Upper lobe of left lung (tissue), 6 donors: ENCODE measurements around the gene MEFV. TPM values are rescaled to one million over a fixed set of nuclear protein-coding genes. Genes with fewer than 3 reads are reported as not detected.
"Not testable (repeated sequence)": the region's sequence is repeated elsewhere in the genome, so short reads cannot be mapped to it uniquely, and the experiment has no call there.

Source experiments
- ATAC-seq, 2 donors: fragments of 200-7000 bp; cut with Tn5 transposase; one replicate each; pipeline ENCODE4 v1.9.1; 2022; ENCODE audit warnings: mild to moderate bottlenecking in 2 of 2, moderate library complexity in 2 of 2; ENCODE audit not compliant: low FRiP score in 2 of 2
- DNase-seq, 2 donors: peaks; one replicate each; pipeline ENCODE4 v3.0.0-alpha.2; 2019 to 2020
- H3K27ac ChIP-seq, 4 donors: fragments of 200-600 bp; sonication (generic); one replicate each; pipeline ENCODE4 v1.5.1; 2016 to 2019
- H3K27me3 ChIP-seq, 4 donors: fragments of 200-600 bp; sonication (generic); one replicate each; pipeline ENCODE4 v1.5.1; 2017 to 2019
- H3K36me3 ChIP-seq, 4 donors: fragments of 200-600 bp; sonication (generic); one replicate each; pipeline ENCODE4 v1.5.1; 2016 to 2019
- H3K4me1 ChIP-seq, 4 donors: fragments of 200-600 bp; sonication (generic); one replicate each; pipeline ENCODE4 v1.5.1; 2018 to 2019
- H3K4me3 ChIP-seq, 4 donors: fragments of 200-600 bp; sonication (generic); one replicate each; pipeline ENCODE4 v1.5.1; 2017 to 2019; ENCODE audit warnings: mild to moderate bottlenecking in 2 of 4, moderate library complexity in 1 of 4
- H3K9me3 ChIP-seq, 4 donors: fragments of 200-600 bp; sonication (generic); one replicate each; pipeline ENCODE4 v1.5.1; 2018 to 2019
- CTCF ChIP-seq, 6 experiments: fragments of 450-650 bp in 4 of 6; fragments of 200-600 bp in 2 of 6; sonication (generic) in 2 of 6; IDR thresholded peaks; one replicate each; pipeline ENCODE4 v1.5.1; 2016 to 2019; ENCODE audit warnings: antibody characterized with exemption in 6 of 6
- EP300 ChIP-seq, 4 donors: sonication (generic); formaldehyde crosslinking; IDR thresholded peaks; one replicate each; pipeline ENCODE4 v1.5.1; 2017; ENCODE audit warnings: antibody characterized with exemption in 4 of 4, control low read depth in 2 of 4
- POLR2A ChIP-seq, 4 donors: fragments of 450-650 bp; IDR thresholded peaks; one replicate each; pipeline ENCODE4 v1.5.1; 2016 to 2017; ENCODE audit warnings: antibody characterized with exemption in 4 of 4, mild to moderate bottlenecking in 2 of 4
- POLR2AphosphoS5 ChIP-seq, 2 donors: sonication (generic); formaldehyde crosslinking; IDR thresholded peaks; one replicate each; pipeline ENCODE4 v1.5.1; 2017; ENCODE audit warnings: antibody characterized with exemption in 2 of 2
- WGBS, 2 donors: methylation state at CpG; one replicate each; pipeline ENCODE4 v1.1.5; 2017 to 2018; 5-methylcytosine and 5-hydroxymethylcytosine counted together
- total RNA-seq, 6 donors: library from RNA; depleted of rRNA in 4 of 6; stranded (reverse); fragments of >200 nt in 4 of 6; gene quantifications; one replicate each; pipeline versions ENCODE4 v1.1.0 to v1.2.1, GENCODE V29; 2016 to 2021
- donor health status: DM: no; HTN: no; CAD: no; lungs with moderate emphysema.
- donor health status: DM: no; HTN: yes; CAD: no; lungs with severe emphysema.

The MEFV gene
- total RNA-seq, 6 donors from 2014 or later = 9.1 to 18.9 (median 12.3) TPM

- DNase-seq = no peak
- Histone ChIP-seq H3K9me3 (peaks cover 0 to 4% (median 0%) of the 10 kb centered on the region in 4 donors), H3K4me3 (no peak overlapping the region), H3K27me3 (no peaks in the 10 kb centered on the region), H3K27ac (peak overlapping the region in 1 of 4 donors; percentile 18), H3K36me3 (no peaks in the 10 kb centered on the region), H3K4me1 (no peaks in the 10 kb centered on the region)
- TF ChIP-seq CTCF (IDR thresholded peaks at IDR 0.05) (no peak), POLR2AphosphoS5 (IDR thresholded peaks at IDR 0.05) (no peak), EP300 (IDR thresholded peaks at IDR 0.05) (no peak)
- no peak for ATAC-seq
- 38 to 46% methylated on average over 7 of the region's 7 CpGs for WGBS, 2 donors
Observed at GRCh38 chr16:3214904-3215600, 41.4 kb downstream of the MEFV start.

- 82 to 85% methylated on average over 1 of the region's 1 CpG for WGBS, 2 donors
- Histone ChIP-seq H3K4me3 (no peak overlapping the region), H3K4me1 (no peaks in the 10 kb centered on the region), H3K27ac (no peak overlapping the region), H3K9me3 (peaks cover 0 to 3% (median 0%) of the 10 kb centered on the region in 4 donors), H3K27me3 (no peaks in the 10 kb centered on the region), H3K36me3 (no peaks in the 10 kb centered on the region)
- ATAC-seq (no peak), DNase-seq (no peak)
- TF ChIP-seq EP300 (IDR thresholded peaks at IDR 0.05) (no peak), CTCF (IDR thresholded peaks at IDR 0.05) (no peak), POLR2A (IDR thresholded peaks at IDR 0.05) (no peak), POLR2AphosphoS5 (IDR thresholded peaks at IDR 0.05) (no peak)
Observed at GRCh38 chr16:3212567-3212966, 43.9 kb downstream of the MEFV start.

GRCh38 chr16:3212006-3212405 lies 44.4 kb downstream of the MEFV start:
- Histone ChIP-seq H3K36me3 (no peaks in the 10 kb centered on the region), H3K4me3 (no peak overlapping the region), H3K4me1 (no peaks in the 10 kb centered on the region), H3K27ac (no peak overlapping the region), H3K9me3 (peaks cover 0 to 9% (median 0%) of the 10 kb centered on the region in 4 donors), H3K27me3 (no peaks in the 10 kb centered on the region)
- TF ChIP-seq POLR2A (IDR thresholded peaks at IDR 0.05) (no peak), POLR2AphosphoS5 (IDR thresholded peaks at IDR 0.05) (no peak), CTCF (IDR thresholded peaks at IDR 0.05) (no peak), EP300 (IDR thresholded peaks at IDR 0.05) (no peak)
- WGBS, 2 donors = 73 to 91% methylated on average over 3 of the region's 3 CpGs
- DNase-seq (no peak), ATAC-seq (no peak)

GRCh38 chr16:3207086-3207953 lies 49.1 kb downstream of the MEFV start:
- H3K9me3 ChIP-seq = peaks cover 8 to 25% (median 13%) of the 10 kb centered on the region in 4 donors
- no peak for DNase-seq

GRCh38 chr16:3205939-3206338 lies 50.5 kb downstream of the MEFV start:
- H3K27me3 ChIP-seq, H3K27ac ChIP-seq, H3K36me3 ChIP-seq, DNase-seq, ATAC-seq, H3K4me3 ChIP-seq, H3K4me1 ChIP-seq: not testable (repeated sequence)
- WGBS, 2 donors = 63 to 65% methylated on average over 3 of the region's 3 CpGs
- peaks cover 8 to 25% (median 13%) of the 10 kb centered on the region in 4 donors for H3K9me3 ChIP-seq

More at GRCh38 chr16:3207086-3207953, 49.1 kb downstream of the MEFV start:
- no peak overlapping the region for H3K27ac ChIP-seq
- no peaks in the 10 kb centered on the region for H3K4me1 ChIP-seq
- WGBS, 2 donors = 62 to 71% methylated on average over 18 to 19 of the region's 19 CpGs
- TF ChIP-seq CTCF (IDR thresholded peaks at IDR 0.05) (no peak), POLR2AphosphoS5 (IDR thresholded peaks at IDR 0.05) (no peak), POLR2A (IDR thresholded peaks at IDR 0.05) (no peak), EP300 (IDR thresholded peaks at IDR 0.05) (no peak)
- H3K4me3 ChIP-seq = no peak overlapping the region
- no peaks in the 10 kb centered on the region for H3K36me3 ChIP-seq
- ATAC-seq = no peak
- H3K27me3 ChIP-seq = no peaks in the 10 kb centered on the region
